Nephron (organoid): ENCODE results near the gene DNAH7.

Experiments used
- H3K27ac Mint-ChIP-seq, 3 experiments: 2 replicates each; pipeline ENCODE4 v1.8.0; 2020; ENCODE audit warnings: mixed read lengths in 3 of 3, mild to moderate bottlenecking in 2 of 3, moderate library complexity in 1 of 3
- H3K27me3 Mint-ChIP-seq: 2 replicates; pipeline ENCODE4 v1.8.0; 2021; ENCODE audit warnings: low read depth, mild to moderate bottlenecking, moderate library complexity, mixed read lengths
- H3K36me3 Mint-ChIP-seq: 2 replicates; pipeline ENCODE4 v1.8.0; 2020; ENCODE audit warnings: low read depth, mixed read lengths
- H3K4me1 Mint-ChIP-seq: 2 replicates; pipeline ENCODE4 v1.8.0; 2020; ENCODE audit warnings: mixed read lengths
- H3K4me3 Mint-ChIP-seq, 3 experiments: 2 replicates each; pipeline ENCODE4 v1.8.0; 2020; ENCODE audit warnings: mild to moderate bottlenecking in 3 of 3, mixed read lengths in 3 of 3, moderate library complexity in 2 of 3
- H3K9me3 Mint-ChIP-seq: 2 replicates; pipeline ENCODE4 v1.8.0; 2020; ENCODE audit warnings: mixed read lengths
- CTCF ChIP-seq, 3 experiments: fragments of 200-600 bp; sonication (generic); IDR thresholded peaks; one replicate each; pipeline ENCODE4 v1.5.0; 2021; ENCODE audit warnings: antibody characterized with exemption in 3 of 3; ENCODE audit not compliant: unreplicated experiment in 3 of 3

Gene DNAH7

GRCh38 chr2:196083601-196084000 is 15.0 kb upstream of the DNAH7 start:
- Mint-ChIP-seq H3K4me1 (no peaks in the 10 kb centered on the region), H3K36me3 (peaks cover 6% of the 10 kb centered on the region), H3K27ac (no peak overlapping the region), H3K9me3 (peaks cover 11% of the 10 kb centered on the region), H3K4me3 (no peak overlapping the region), H3K27me3 (no peaks in the 10 kb centered on the region)
- no peak for TF ChIP-seq CTCF (IDR thresholded peaks at IDR 0.05; ENCODE audit: unreplicated experiment in 3 of 3)

- H3K9me3 Mint-ChIP-seq: peaks cover 11% of the 10 kb centered on the region
- no peak overlapping the region for H3K4me3 Mint-ChIP-seq
- H3K27me3 Mint-ChIP-seq: no peaks in the 10 kb centered on the region
- no peak overlapping the region for H3K27ac Mint-ChIP-seq
- TF ChIP-seq CTCF (IDR thresholded peaks at IDR 0.05; ENCODE audit: unreplicated experiment in 3 of 3): no peak
- H3K4me1 Mint-ChIP-seq: no peaks in the 10 kb centered on the region
- peaks cover 6% of the 10 kb centered on the region for H3K36me3 Mint-ChIP-seq
Observed at GRCh38 chr2:196080526-196080925, 11.9 kb upstream of the DNAH7 start.

- no peak overlapping the region for H3K4me3 Mint-ChIP-seq
- no peaks in the 10 kb centered on the region for H3K27me3 Mint-ChIP-seq
- no peak for TF ChIP-seq CTCF (IDR thresholded peaks at IDR 0.05; ENCODE audit: unreplicated experiment in 3 of 3)
- H3K4me1 Mint-ChIP-seq: no peaks in the 10 kb centered on the region
- no peak overlapping the region for H3K27ac Mint-ChIP-seq
- no peaks in the 10 kb centered on the region for H3K36me3 Mint-ChIP-seq
- peaks cover 5% of the 10 kb centered on the region for H3K9me3 Mint-ChIP-seq
Observed at GRCh38 chr2:196079052-196079451, 10.4 kb upstream of the DNAH7 start.

GRCh38 chr2:196077821-196078220 is 9.2 kb upstream of the DNAH7 start:
- peaks cover 3% of the 10 kb centered on the region for H3K9me3 Mint-ChIP-seq
- no peak overlapping the region for H3K4me3 Mint-ChIP-seq
- no peak overlapping the region for H3K27ac Mint-ChIP-seq
- H3K36me3 Mint-ChIP-seq: no peaks in the 10 kb centered on the region
- H3K4me1 Mint-ChIP-seq: no peaks in the 10 kb centered on the region
- TF ChIP-seq CTCF (IDR thresholded peaks at IDR 0.05; ENCODE audit: unreplicated experiment in 3 of 3): no peak
- no peaks in the 10 kb centered on the region for H3K27me3 Mint-ChIP-seq

GRCh38 chr2:196076778-196077568 is 8.3 kb upstream of the DNAH7 start:
- no peak for TF ChIP-seq CTCF (IDR thresholded peaks at IDR 0.05; ENCODE audit: unreplicated experiment in 3 of 3)
- H3K9me3 Mint-ChIP-seq: no peaks in the 10 kb centered on the region
- H3K36me3 Mint-ChIP-seq: no peaks in the 10 kb centered on the region
- no peaks in the 10 kb centered on the region for H3K4me1 Mint-ChIP-seq
- no peaks in the 10 kb centered on the region for H3K27me3 Mint-ChIP-seq
- H3K27ac Mint-ChIP-seq: no peak overlapping the region
- no peak overlapping the region for H3K4me3 Mint-ChIP-seq

- no peak for TF ChIP-seq CTCF (IDR thresholded peaks at IDR 0.05; ENCODE audit: unreplicated experiment in 3 of 3)
- Mint-ChIP-seq H3K27me3 (no peaks in the 10 kb centered on the region), H3K4me1 (no peaks in the 10 kb centered on the region), H3K9me3 (no peaks in the 10 kb centered on the region), H3K36me3 (no peaks in the 10 kb centered on the region), H3K27ac (no peak overlapping the region), H3K4me3 (no peak overlapping the region)
Observed at GRCh38 chr2:196075196-196075595, 6.6 kb upstream of the DNAH7 start.
